Osteoblast (primary cell): ENCODE measurements around the gene NUTM2F. TPM values are rescaled to one million over a fixed set of nuclear protein-coding genes. Genes with fewer than 3 reads are reported as not detected.
A peak's percentile ranks its signal among the peaks of the same experiment; 100 is the strongest.

Source experiments
- DNase-seq: peaks from one replicate; pipeline ENCODE4 v3.0.0; 2011; ENCODE audit warnings: low spot score, mixed read lengths; ENCODE audit not compliant: insufficient read length; ENCODE audit errors: missing footprints
- H2AFZ ChIP-seq: 2 replicates; pipeline ENCODE4 v1.6.0; 2011; ENCODE audit warnings: mild to moderate bottlenecking, low read length
- H3K27ac ChIP-seq: 2 replicates; pipeline ENCODE4 v1.5.1; 2011; ENCODE audit warnings: mild to moderate bottlenecking, low read depth, low read length, moderate library complexity
- H3K27me3 ChIP-seq: 2 replicates; pipeline ENCODE4 v1.6.0; 2012; ENCODE audit warnings: mild to moderate bottlenecking, control low read depth, inconsistent platforms, low read length, moderate library complexity; ENCODE audit not compliant: insufficient read depth
- H3K36me3 ChIP-seq: 2 replicates; pipeline ENCODE4 v1.5.1; 2011; ENCODE audit warnings: mild to moderate bottlenecking, low read length, control low read depth, moderate library complexity; ENCODE audit not compliant: insufficient read depth
- H3K4me1 ChIP-seq: 2 replicates; pipeline ENCODE4 v1.5.1; 2011; ENCODE audit warnings: mild to moderate bottlenecking, low read length, control low read depth, moderate library complexity; ENCODE audit not compliant: insufficient read depth
- H3K4me2 ChIP-seq: 2 replicates; pipeline ENCODE4 v1.6.0; 2011; ENCODE audit warnings: mild to moderate bottlenecking, low read length; ENCODE audit not compliant: insufficient read depth
- H3K4me3 ChIP-seq: fragments of 200-600 bp; sonication (generic); 3 replicates; pipeline ENCODE4 v1.5.1; 2012; ENCODE audit warnings: mild to moderate bottlenecking, low read length, inconsistent platforms; ENCODE audit not compliant: insufficient read depth
- H3K79me2 ChIP-seq: 2 replicates; pipeline ENCODE4 v1.6.0; 2012; ENCODE audit warnings: mild to moderate bottlenecking, low read length, control low read depth, inconsistent platforms; ENCODE audit not compliant: insufficient read depth
- H3K9me3 ChIP-seq: 2 replicates; pipeline ENCODE4 v1.5.1; 2011; ENCODE audit warnings: low read depth, low read length, control low read depth
- H4K20me1 ChIP-seq: 2 replicates; pipeline ENCODE4 v1.6.0; 2012; ENCODE audit warnings: mild to moderate bottlenecking, low read length, control low read depth; ENCODE audit not compliant: insufficient read depth
- total RNA-seq: library from RNA; depleted of rRNA; stranded (reverse); fragments of >200 nt; gene quantifications from 2 replicates; pipeline ENCODE4 v1.2.3, GENCODE V29; 2012
- TF ChIP-seq, protein P1 (sequence below): IDR thresholded peaks from 2 replicates; pipeline ENCODE4 v1.5.1; 2011; ENCODE audit warnings: mild to moderate bottlenecking, low read depth, low read length, moderate library complexity; ENCODE audit errors: extremely low read depth

The NUTM2F gene
- total RNA-seq, 1 donor, result not detected

DNA sequence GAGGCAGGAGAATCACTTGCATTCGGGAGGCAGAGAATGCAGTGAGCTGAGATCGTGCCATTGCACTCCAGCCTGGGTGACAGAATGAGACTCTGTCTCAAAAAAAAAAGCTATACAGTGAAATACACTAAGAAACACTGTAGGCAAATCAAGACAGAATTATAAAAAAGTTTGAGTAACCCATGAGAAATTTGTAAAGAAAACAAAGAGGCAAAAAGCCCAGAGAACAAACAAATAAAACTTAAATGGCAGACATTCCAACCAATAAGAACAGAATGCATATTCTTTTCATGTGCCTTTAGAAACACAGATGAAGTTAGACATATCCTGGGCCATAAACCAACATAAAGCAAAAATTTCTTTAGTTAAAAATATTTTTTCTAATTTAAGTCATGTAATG, 38.8 kb downstream of the NUTM2F start:
- no peak overlapping the region for H3K4me3 ChIP-seq
- H3K27ac ChIP-seq, result no peak overlapping the region
- no peak overlapping the region for H3K4me2 ChIP-seq
- peaks cover 12% of the 10 kb centered on the region for H3K4me1 ChIP-seq
- no peak for DNase-seq
- H2AFZ ChIP-seq, result no peak overlapping the region
- H4K20me1 ChIP-seq, result no peaks in the 10 kb centered on the region
- peaks cover 4% of the 10 kb centered on the region for H3K36me3 ChIP-seq
- no peaks in the 10 kb centered on the region for H3K9me3 ChIP-seq
- no peaks in the 10 kb centered on the region for H3K27me3 ChIP-seq
- no peaks in the 10 kb centered on the region for H3K79me2 ChIP-seq
- TF ChIP-seq, protein P1, sequence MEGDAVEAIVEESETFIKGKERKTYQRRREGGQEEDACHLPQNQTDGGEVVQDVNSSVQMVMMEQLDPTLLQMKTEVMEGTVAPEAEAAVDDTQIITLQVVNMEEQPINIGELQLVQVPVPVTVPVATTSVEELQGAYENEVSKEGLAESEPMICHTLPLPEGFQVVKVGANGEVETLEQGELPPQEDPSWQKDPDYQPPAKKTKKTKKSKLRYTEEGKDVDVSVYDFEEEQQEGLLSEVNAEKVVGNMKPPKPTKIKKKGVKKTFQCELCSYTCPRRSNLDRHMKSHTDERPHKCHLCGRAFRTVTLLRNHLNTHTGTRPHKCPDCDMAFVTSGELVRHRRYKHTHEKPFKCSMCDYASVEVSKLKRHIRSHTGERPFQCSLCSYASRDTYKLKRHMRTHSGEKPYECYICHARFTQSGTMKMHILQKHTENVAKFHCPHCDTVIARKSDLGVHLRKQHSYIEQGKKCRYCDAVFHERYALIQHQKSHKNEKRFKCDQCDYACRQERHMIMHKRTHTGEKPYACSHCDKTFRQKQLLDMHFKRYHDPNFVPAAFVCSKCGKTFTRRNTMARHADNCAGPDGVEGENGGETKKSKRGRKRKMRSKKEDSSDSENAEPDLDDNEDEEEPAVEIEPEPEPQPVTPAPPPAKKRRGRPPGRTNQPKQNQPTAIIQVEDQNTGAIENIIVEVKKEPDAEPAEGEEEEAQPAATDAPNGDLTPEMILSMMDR, result no peak

DNA sequence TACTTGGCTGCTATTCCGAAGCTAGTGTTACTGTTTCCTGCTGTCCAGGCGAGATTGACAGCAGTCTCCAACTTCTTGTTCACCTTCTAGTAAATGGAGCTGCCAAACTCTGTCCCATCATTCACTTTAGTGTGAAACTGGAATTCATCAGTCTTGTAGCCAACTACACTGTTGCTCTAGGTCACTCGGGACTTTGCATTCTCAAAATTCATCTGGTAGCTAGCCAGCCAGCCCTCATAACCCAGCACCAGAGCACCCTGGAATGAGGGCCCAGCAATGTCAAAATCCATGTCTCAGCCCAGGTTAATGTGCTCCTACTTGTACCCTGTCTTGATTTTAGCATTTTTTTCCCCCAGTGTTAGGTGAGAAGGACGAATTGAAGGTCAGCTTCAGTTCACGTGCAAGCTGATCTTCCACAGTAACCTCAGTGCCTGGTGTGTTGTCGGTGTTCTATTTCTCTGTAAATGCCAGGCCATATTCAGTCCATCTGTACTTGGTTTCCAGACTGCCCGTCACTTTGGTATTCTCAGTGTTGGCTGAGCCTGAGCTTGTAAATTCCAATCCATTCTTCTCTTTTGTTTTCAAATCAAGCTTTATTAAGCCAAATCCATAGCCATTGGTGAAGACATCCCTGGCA, 40.4 kb downstream of the NUTM2F start:
- no peak for DNase-seq

GRCh38 chr9:94286116-94286515, 42.3 kb downstream of the NUTM2F start:
- no peaks in the 10 kb centered on the region for H3K79me2 ChIP-seq
- no peaks in the 10 kb centered on the region for H3K36me3 ChIP-seq
- no peak overlapping the region for H3K27ac ChIP-seq
- no peaks in the 10 kb centered on the region for H3K4me1 ChIP-seq
- H2AFZ ChIP-seq, result no peak overlapping the region
- TF ChIP-seq, protein P1, result no peak
- H3K4me3 ChIP-seq, result no peak overlapping the region
- no peak overlapping the region for H3K4me2 ChIP-seq
- no peaks in the 10 kb centered on the region for H3K9me3 ChIP-seq
- DNase-seq, result peak; percentile 70
- no peaks in the 10 kb centered on the region for H4K20me1 ChIP-seq
- no peaks in the 10 kb centered on the region for H3K27me3 ChIP-seq

More for the DNA sequence above, 40.4 kb downstream of the NUTM2F start:
- H3K27ac ChIP-seq, result no peak overlapping the region
- H3K4me1 ChIP-seq, result peaks cover 12% of the 10 kb centered on the region
- H3K79me2 ChIP-seq, result no peaks in the 10 kb centered on the region
- no peak overlapping the region for H3K4me2 ChIP-seq
- no peak overlapping the region for H2AFZ ChIP-seq
- H3K4me3 ChIP-seq, result no peak overlapping the region
- peaks cover 3% of the 10 kb centered on the region for H3K36me3 ChIP-seq
- no peaks in the 10 kb centered on the region for H4K20me1 ChIP-seq
- no peaks in the 10 kb centered on the region for H3K9me3 ChIP-seq
- TF ChIP-seq, protein P1, result no peak
- no peaks in the 10 kb centered on the region for H3K27me3 ChIP-seq

DNA sequence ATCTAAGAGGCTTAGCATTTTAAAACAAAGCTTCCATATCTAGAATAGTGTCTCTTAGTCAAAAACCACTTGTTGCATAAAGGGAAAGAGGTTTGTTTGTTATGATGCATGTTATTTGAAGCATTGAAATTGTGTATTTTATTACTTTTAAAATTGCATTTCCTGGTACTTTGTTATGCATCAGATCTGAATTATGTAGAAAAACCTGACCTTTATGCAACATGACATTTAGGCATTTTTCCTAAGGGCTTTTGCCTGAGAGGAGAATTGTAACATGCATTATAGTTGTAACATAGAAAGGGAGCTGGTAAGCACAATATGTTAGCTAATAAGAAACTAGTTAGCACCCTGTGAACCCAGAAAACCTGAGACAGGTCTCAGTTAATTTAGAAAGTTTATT, 47.3 kb downstream of the NUTM2F start:
- TF ChIP-seq, protein P1, result no peak
- no peaks in the 10 kb centered on the region for H4K20me1 ChIP-seq
- H3K27me3 ChIP-seq, result no peaks in the 10 kb centered on the region
- no peak overlapping the region for H3K27ac ChIP-seq
- no peak for DNase-seq
- no peak overlapping the region for H3K4me3 ChIP-seq
- H3K9me3 ChIP-seq, result no peaks in the 10 kb centered on the region
- H3K79me2 ChIP-seq, result no peaks in the 10 kb centered on the region
- H3K36me3 ChIP-seq, result peaks cover 12% of the 10 kb centered on the region
- H3K4me1 ChIP-seq, result peaks cover 6% of the 10 kb centered on the region
- H2AFZ ChIP-seq, result no peak overlapping the region
- no peak overlapping the region for H3K4me2 ChIP-seq
